Endothelial cell of hepatic sinusoid (primary cell): Measurements from ENCODE around the gene CBR1.
"Not testable (repeated sequence)": the region's sequence is repeated elsewhere in the genome, so short reads cannot be mapped to it uniquely, and the experiment has no call there.

Experiments
- in situ Hi-C: cut with HindIII; loops from 2 replicates; pipeline ENCODE4 v1.10.0; 2017; ENCODE audit warnings: low sequenced_read_pairs

The CBR1 gene

DNA sequence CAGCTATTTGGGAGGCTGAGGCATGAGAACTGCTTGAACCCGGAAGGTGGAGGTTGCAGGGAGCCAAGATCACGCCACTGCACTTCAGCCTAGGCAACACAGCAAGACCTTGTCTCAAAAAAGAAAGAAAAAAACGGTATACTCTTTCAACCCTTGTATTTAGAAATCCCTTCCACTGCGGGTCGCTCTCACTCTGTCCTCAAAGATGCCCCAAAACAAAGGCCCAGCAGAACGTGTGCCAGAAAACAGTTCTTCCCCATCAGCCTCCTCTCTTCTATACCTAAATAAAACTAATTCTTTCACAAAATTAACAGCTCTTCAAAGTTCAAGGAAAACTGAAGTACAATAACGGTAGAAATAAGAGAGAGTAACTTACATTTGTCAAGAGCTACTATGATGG, 22.7 kb upstream of the CBR1 start:
- in situ Hi-C loops, result no loop called here

DNA sequence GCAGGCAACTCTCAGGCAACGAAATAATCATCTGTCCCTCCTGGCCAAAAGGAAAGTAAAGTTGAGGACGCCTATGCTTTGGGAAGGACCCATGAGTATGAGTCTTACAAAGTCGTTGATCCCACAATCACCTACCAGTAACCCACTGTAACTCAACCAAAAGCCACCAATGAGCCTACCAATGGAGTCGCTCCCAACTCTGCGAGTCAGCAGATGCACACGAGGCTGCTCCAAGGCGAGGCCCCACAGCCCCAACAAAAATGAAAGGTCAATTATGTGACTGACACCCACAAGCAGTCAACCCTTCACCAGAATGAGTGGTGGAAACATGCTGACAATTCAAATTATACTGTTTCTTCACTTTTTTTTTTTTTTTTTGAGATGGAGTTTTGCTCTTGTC, 21.5 kb upstream of the CBR1 start:
- in situ Hi-C loops, result no loop called here

DNA sequence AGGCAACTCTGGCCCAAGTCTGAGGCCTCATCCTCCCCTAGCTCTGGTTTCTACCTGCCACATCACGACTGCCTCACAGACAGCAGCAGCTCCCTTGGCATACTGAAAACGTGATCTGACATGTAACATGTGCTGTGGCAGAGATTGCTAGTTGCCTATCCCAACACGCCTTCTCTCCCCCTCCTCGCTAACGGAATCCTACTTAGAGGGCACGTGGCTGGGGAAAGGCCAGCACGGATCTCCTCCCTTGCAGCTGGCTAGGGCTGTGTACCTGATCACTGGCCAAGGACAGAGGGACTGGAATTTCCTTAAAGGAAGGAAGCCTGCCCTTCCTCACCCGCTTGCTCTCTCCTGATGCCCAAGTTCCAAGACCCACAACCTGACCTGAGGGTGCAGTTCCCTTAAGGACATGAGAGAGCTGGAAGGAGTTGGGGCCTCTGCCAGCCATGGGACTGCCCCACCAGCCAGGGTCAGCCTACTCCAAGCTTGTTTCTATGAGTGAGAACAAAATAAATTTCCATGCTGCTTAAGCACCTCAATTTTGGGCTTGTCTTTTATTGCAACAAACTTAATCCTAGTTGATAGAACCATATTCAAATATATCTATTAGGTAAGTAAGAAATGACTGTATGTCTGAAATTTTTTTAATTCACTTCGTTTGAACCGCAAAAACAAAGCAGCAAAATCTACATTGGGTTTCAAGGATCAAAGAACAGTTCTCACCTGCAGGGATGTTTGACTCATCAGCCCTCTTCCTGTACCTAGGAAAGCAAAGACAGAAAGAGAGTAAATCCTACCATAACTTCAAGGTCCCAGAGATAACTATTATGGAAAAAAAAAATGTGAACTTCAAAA, 16.7 kb upstream of the CBR1 start:
- in situ Hi-C loops, result loop anchor here (5.0 kb wide), 1 partner anchor 39 kb away; no protein-coding TSS in a partner anchor

DNA sequence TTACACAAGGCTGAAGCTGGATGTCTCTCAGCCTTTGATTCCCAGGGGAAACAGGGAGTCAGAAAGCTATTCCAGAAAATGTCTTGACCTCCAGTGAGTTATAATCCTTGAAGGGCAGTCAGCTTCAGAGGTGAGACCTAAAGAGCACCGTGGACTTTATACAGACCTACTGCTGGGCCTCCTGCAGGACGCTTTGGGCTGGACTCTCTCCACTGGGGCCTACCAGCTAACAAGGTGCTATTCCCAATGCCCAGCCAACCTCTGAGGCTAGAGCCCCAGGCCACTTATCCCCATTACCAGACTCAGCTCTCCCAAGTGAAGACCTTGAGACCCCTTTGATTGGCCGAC, 16.1 kb upstream of the CBR1 start:
- in situ Hi-C loops, result loop anchor here (5.0 kb wide), 1 partner anchor 39 kb away; no protein-coding TSS in a partner anchor

GRCh38 chr21:36055551-36055950, 14.3 kb upstream of the CBR1 start:
- in situ Hi-C loops, result no loop called here

- in situ Hi-C loops, result no loop called here
Measured at GRCh38 chr21:36059823-36060158, 10.0 kb upstream of the CBR1 start.

DNA sequence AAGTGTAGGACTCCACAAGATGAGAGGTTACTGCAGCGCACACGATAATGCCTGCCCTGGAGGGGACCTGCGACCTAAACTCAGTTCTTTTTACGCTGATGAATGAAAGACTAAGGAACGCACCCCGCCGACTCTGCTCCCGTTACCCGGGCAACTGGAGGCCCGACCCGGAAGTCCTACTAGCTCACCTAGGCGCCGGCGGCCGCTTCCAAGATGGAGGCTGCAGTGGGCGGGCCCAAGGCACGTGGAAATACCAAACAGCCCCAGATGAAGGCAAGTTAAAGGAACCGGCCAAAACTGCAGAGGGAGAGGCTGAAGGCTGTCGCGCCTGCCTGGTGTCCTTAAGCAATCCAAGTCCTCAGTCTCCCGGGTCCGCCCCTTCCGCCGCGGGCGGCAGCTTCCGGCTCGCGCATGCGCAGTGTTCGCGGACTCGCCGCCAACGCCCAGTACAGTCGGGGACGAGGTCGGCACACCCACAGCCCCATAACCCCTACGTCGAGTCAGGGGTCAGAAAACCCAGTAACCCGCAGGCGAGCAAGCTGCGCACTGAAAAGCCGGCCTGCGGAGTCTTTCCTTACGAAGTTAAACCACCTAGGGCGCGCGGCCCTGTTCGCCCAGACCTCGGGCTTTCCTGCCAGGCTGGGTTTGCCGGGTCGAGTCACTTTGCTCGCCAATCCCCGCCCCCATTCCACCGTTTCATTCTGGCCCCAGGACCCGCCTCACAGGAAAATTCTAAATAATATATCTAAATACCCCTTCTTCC, 9.5 kb upstream of the CBR1 start, which contains the start of gene SETD4:
TSS of gene SETD4 (minus strand) at position 368 of the 763 bp plus-strand sequence. CDS start 1,638 bp downstream, outside the sequence.
- in situ Hi-C loops, result no loop called here

- in situ Hi-C loops, result no loop called here
Measured at GRCh38 chr21:36061445-36061844, 8.4 kb upstream of the CBR1 start.

DNA sequence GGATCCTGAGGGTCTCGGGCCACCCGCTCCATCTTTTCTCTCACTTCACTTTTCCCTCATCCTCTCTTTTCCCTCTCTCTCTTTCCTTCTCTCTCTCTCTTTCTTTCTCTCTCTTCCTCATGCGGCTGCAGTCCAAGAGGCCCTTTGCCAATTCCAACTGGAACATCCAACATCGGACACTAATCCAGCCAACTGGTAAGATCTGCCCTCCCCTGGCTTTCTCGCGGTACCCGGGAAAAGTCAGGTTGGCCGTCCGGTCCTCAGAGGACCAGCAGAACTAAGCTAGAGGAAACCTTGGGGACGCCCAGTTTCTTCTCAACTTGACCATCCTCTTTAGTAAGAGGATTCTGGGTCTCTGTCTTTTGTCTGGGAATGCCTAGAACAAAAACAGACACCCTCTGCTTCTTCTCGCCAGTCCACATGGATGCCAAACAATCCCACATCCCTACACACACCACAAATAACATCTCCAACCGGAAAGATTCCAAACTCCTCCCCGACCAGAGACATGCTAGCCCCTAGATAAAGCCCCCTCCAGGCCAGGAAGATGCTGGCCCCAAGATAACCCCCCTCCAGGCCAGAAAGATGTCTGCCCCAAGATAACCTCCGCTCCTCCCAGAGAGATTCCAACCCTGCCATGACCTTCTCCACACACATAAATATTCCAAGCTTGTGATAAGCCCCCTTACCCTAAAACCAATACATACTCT, 6.3 kb upstream of the CBR1 start:
- in situ Hi-C loops, result no loop called here

DNA sequence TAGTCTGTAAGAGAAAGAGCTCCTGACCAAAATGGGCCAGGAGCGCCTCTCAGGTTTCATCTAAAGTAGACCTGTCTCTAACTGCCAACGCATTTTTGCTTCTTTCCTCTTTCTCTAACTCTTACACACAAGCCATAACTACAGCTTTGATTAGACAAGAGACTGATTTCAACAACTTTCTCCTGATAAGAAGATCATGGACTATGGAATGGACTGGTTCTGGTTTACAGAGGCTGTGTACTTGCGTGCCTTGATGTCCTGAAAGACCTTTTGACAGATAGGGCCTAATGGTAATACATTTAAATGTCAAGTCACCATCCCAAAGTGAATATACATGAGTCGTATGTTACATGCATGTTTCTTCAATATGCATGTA, 5.8 kb upstream of the CBR1 start:
- in situ Hi-C loops, result no loop called here

GRCh38 chr21:36065497-36066036, 4.3 kb upstream of the CBR1 start:
- in situ Hi-C loops, result no loop called here

- in situ Hi-C loops, result no loop called here
Measured at GRCh38 chr21:36068748-36069398, 951 bp upstream of the CBR1 start.

DNA sequence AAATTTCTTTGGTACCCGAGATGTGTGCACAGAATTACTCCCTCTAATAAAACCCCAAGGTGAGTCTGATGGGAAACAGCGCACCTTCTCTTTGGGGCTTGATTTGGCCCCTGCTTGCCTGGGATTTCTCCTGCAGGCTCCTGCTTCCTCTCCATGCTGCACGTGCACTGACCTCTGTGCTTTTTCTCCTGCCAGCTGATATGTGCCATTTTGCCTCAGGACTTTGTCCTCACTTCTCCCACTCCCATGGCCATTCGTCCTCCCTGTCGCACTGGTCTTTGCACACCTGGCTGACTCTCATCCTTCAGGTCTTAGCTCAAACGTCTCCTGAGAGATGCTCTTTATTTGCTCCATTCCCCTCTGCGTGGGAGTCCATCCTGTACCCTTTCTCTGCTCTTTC, 1.2 kb downstream of the CBR1 start:
- in situ Hi-C loops, result no loop called here

DNA sequence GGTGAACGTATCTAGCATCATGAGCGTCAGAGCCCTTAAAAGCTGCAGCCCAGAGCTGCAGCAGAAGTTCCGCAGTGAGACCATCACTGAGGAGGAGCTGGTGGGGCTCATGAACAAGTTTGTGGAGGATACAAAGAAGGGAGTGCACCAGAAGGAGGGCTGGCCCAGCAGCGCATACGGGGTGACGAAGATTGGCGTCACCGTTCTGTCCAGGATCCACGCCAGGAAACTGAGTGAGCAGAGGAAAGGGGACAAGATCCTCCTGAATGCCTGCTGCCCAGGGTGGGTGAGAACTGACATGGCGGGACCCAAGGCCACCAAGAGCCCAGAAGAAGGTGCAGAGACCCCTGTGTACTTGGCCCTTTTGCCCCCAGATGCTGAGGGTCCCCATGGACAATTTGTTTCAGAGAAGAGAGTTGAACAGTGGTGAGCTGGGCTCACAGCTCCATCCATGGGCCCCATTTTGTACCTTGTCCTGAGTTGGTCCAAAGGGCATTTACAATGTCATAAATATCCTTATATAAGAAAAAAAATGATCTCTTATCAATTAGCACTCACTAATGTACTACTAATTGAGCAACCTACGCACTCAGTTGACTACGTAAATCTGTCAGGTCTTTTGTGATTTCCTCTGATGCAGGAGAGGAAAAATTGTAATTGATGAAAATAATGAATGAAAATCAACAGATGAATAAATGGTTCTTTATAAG, 2.8 kb downstream of the CBR1 start:
- in situ Hi-C loops, result no loop called here

DNA sequence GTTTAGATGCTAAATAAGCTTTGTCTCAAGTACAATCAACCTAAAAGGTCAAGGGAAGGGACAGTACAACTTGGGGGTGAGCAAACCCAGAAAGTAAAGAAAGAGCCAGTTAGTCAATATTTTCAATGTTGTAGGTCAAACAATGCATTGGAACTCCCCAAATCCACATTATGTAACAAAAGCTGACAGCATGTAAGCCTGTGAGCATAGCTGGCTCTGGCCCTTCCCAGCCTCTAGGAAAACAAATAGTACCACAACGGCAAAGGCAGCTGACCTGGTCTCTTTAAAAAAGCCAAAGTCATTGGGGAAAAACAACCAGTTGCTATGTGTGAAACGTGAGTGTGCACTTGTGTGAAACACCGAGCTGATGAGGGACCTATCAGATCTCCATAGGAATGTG, 3.4 kb downstream of the CBR1 start:
- in situ Hi-C loops, result no loop called here

DNA sequence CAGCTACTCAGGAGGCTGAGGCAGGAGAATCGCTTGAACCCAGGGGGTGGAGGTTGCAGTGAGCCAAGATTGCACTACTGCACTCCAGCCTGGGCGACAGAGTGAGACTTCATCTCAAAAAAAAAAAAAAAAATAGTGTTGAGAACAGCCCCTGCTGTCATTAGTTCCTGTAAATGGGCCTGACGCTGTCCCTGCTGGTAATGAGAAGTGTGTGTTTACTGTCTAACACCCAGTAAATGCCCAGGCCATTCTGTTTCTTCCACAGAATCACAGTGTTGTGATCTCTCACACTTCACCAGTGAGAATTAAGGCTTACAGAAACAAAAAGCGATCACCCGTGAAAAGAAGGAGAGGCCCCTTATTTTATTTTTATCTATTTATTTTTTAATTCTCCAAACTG, 4.1 kb downstream of the CBR1 start:
- in situ Hi-C loops, result not testable (repeated sequence)

DNA sequence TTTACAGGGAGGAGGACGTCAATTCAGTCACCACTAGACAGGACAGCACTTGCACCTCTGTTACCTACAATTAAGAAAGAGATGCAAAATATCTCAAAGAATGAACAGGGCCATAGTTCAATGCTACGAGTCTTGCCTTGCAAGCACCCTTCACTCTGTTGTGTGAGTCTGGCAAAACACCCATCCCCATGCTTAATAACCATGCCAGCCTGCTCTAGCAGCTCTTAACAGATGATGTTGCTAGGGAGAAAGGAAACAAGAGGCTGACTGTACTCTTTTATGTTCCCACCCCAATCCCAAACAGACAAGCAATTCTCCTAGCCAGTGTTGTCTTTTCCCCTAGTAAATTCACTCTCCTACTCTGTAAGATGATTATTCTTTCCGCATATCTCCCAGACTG, 5.3 kb downstream of the CBR1 start:
- in situ Hi-C loops, result no loop called here

GRCh38 chr21:36075953-36076352, 6.1 kb downstream of the CBR1 start:
- in situ Hi-C loops, result no loop called here

- in situ Hi-C loops, result no loop called here
Measured at GRCh38 chr21:36076878-36077655, 7.2 kb downstream of the CBR1 start.
